H4 (cell line): ENCODE results near the gene DYSF. TPM values are rescaled to one million over a fixed set of nuclear protein-coding genes. Genes with fewer than 3 reads are reported as not detected.
A peak's percentile ranks its signal among the peaks of the same experiment; 100 is the strongest.
"Not testable (repeated sequence)": the region's sequence is repeated elsewhere in the genome, so short reads cannot be mapped to it uniquely, and the experiment has no call there.

Source experiments
- DNase-seq: peaks from one replicate; pipeline ENCODE4 v3.0.0-alpha.2; 2015; ENCODE audit warnings: low spot score
- total RNA-seq: library from RNA; depleted of rRNA; stranded (reverse); fragments of >200 nt; shearing (Covaris generic); gene quantifications from 2 replicates; pipeline ENCODE4 v1.2.3, GENCODE V29; 2014

DYSF gene
- total RNA-seq, 1 experiment from 2014 or later, result 0.43 TPM

GRCh38 chr2:71472019-71472418 lies 18.7 kb downstream of the DYSF start:
- no peak for DNase-seq

GRCh38 chr2:71473346-71474031 lies 20.1 kb downstream of the DYSF start:
- no peak for DNase-seq

GRCh38 chr2:71474116-71474743 lies 20.9 kb downstream of the DYSF start:
- DNase-seq, result no peak

- DNase-seq, result no peak
These were observed 21.5 kb downstream of the DYSF start for GRCh38 chr2:71474744-71475397.

- DNase-seq, result no peak
These were observed 23.1 kb downstream of the DYSF start for GRCh38 chr2:71476495-71476894.

GRCh38 chr2:71477231-71477691 lies 23.9 kb downstream of the DYSF start:
- no peak for DNase-seq

- DNase-seq, result no peak
These were observed 25.4 kb downstream of the DYSF start for GRCh38 chr2:71478806-71479205.

GRCh38 chr2:71479261-71479660 lies 25.9 kb downstream of the DYSF start:
- DNase-seq, result no peak

GRCh38 chr2:71481111-71481510 lies 27.8 kb downstream of the DYSF start:
- DNase-seq, result no peak

- no peak for DNase-seq
These were observed 28.7 kb downstream of the DYSF start for GRCh38 chr2:71482055-71482454.

GRCh38 chr2:71483246-71483645 lies 29.9 kb downstream of the DYSF start:
- DNase-seq, result no peak

- no peak for DNase-seq
These were observed 31.0 kb downstream of the DYSF start for GRCh38 chr2:71484354-71484753.

GRCh38 chr2:71486881-71487640 lies 33.7 kb downstream of the DYSF start:
- no peak for DNase-seq

GRCh38 chr2:71491551-71491950 lies 38.2 kb downstream of the DYSF start:
- DNase-seq, result not testable (repeated sequence)

GRCh38 chr2:71492112-71492511 lies 38.8 kb downstream of the DYSF start:
- no peak for DNase-seq

- DNase-seq, result no peak
These were observed 40.7 kb downstream of the DYSF start for GRCh38 chr2:71494091-71494490.

- DNase-seq, result no peak
These were observed 41.3 kb downstream of the DYSF start for GRCh38 chr2:71494523-71495155.

GRCh38 chr2:71496156-71496770 lies 42.9 kb downstream of the DYSF start:
- no peak for DNase-seq

GRCh38 chr2:71498261-71498701 lies 44.9 kb downstream of the DYSF start:
- DNase-seq, result peak; percentile 88

GRCh38 chr2:71499691-71500090 lies 46.3 kb downstream of the DYSF start:
- DNase-seq, result no peak

- no peak for DNase-seq
These were observed 47.2 kb downstream of the DYSF start for GRCh38 chr2:71500426-71501079.
